SK-N-SH (cell line): Measurements from ENCODE around the gene FMN2. TPM values are rescaled to one million over a fixed set of nuclear protein-coding genes. Genes with fewer than 3 reads are reported as not detected.

Experiments
- CTCF ChIA-PET: fragments of 300-600, 350-600 bp; formaldehyde crosslinking; extraction: SDS; loops from one replicate; lab custom pipeline; 2021; lab: Yijun Ruan, JAX
- POLR2A ChIA-PET: fragments of 350-600 bp; sonication (Branson Sonifier 250); formaldehyde crosslinking; extraction: SDS; loops from one replicate; lab custom pipeline; 2020; ENCODE audit warnings: antibody characterized with exemption, inconsistent platforms; lab: Yijun Ruan, JAX
- DNase-seq: peaks from one replicate; pipeline ENCODE4 v3.0.0; 2012
- H2AFZ ChIP-seq: fragments of 200-600 bp; sonication (generic); 2 replicates; pipeline ENCODE4 v1.8.1; 2016; ENCODE audit warnings: antibody characterized with exemption, mild to moderate bottlenecking, low read depth
- H3F3A ChIP-seq: fragments of 200-600 bp; sonication (generic); replicated peaks from 2 replicates; pipeline ENCODE3; 2016; ENCODE audit warnings: antibody characterized with exemption, mild to moderate bottlenecking; ENCODE audit not compliant: insufficient read depth
- H3K27ac ChIP-seq, 2 experiments: fragments of 200-500 bp in 1 of 2; fragments of 200-600 bp in 1 of 2; sonication (Bioruptor generic) in 1 of 2; sonication (generic), shearing (Covaris generic) in 1 of 2; 2 replicates each; pipeline versions ENCODE4 v1.5.1 to v1.6.1; 2014 to 2016; ENCODE audit warnings: low read depth in 2 of 2, inconsistent platforms in 1 of 2, low read length in 1 of 2, mild to moderate bottlenecking in 1 of 2, mixed read lengths in 1 of 2
- H3K27me3 ChIP-seq: fragments of 200-600 bp; sonication (generic), shearing (Covaris generic); 2 replicates; pipeline ENCODE4 v1.6.1; 2016; ENCODE audit warnings: mixed run types; ENCODE audit not compliant: insufficient read depth
- H3K36me3 ChIP-seq, 2 experiments: fragments of 200-500 bp in 1 of 2; fragments of 200-600 bp in 1 of 2; sonication (Bioruptor generic) in 1 of 2; sonication (generic) in 1 of 2; replicated peaks in 1 of 2; 2 replicates each; pipeline versions ENCODE3 to v1.5.1; 2014 to 2016; ENCODE audit warnings: low read length in 1 of 2, mild to moderate bottlenecking in 1 of 2; ENCODE audit not compliant: insufficient read depth in 2 of 2, control insufficient read depth in 1 of 2
- H3K4me1 ChIP-seq, 2 experiments: fragments of 200-500 bp in 1 of 2; fragments of 200-600 bp in 1 of 2; sonication (Bioruptor generic) in 1 of 2; sonication (generic), shearing (Covaris generic) in 1 of 2; 2 replicates each; pipeline versions ENCODE4 v1.5.1 to v1.6.1; 2014 to 2016; ENCODE audit warnings: low read depth in 1 of 2, low read length in 1 of 2, mixed run types in 1 of 2; ENCODE audit not compliant: insufficient read depth in 2 of 2, control insufficient read depth in 1 of 2
- H3K4me2 ChIP-seq: fragments of 200-600 bp; sonication (generic), shearing (Covaris generic); 2 replicates; pipeline ENCODE4 v1.6.1; 2017; ENCODE audit warnings: mixed run types
- H3K4me3 ChIP-seq, 2 experiments: fragments of 200-500 bp in 1 of 2; fragments of 200-600 bp in 1 of 2; sonication (Bioruptor generic) in 1 of 2; sonication (generic), shearing (Covaris generic) in 1 of 2; 2 replicates each; pipeline versions ENCODE4 v1.5.1 to v1.8.1; 2014 to 2016; ENCODE audit warnings: low read depth in 2 of 2, inconsistent platforms in 1 of 2, low read length in 1 of 2, mild to moderate bottlenecking in 1 of 2, mixed read lengths in 1 of 2, moderate library complexity in 1 of 2
- H3K79me2 ChIP-seq: fragments of 200-600 bp; sonication (generic); 2 replicates; pipeline ENCODE4 v1.8.1; 2017; ENCODE audit warnings: mild to moderate bottlenecking; ENCODE audit not compliant: insufficient read depth
- H3K9ac ChIP-seq: fragments of 200-600 bp; sonication (generic); 2 replicates; pipeline ENCODE4 v1.6.1; 2017; ENCODE audit warnings: mixed run types
- H3K9me2 ChIP-seq: fragments of 200-600 bp; sonication (generic); 2 replicates; pipeline ENCODE4 v1.6.1; 2017; ENCODE audit warnings: mixed run types
- H3K9me3 ChIP-seq: fragments of 200-600 bp; sonication (generic); 2 replicates; pipeline ENCODE4 v1.6.1; 2017; ENCODE audit warnings: mixed run types, mild to moderate bottlenecking, moderate library complexity
- H4K20me1 ChIP-seq: fragments of 200-600 bp; sonication (generic); 2 replicates; pipeline ENCODE4 v1.6.1; 2017; ENCODE audit warnings: mild to moderate bottlenecking, mixed run types; ENCODE audit not compliant: insufficient read depth
- CHD2 ChIP-seq: fragments of 150-350 bp; IDR thresholded peaks from 2 replicates; pipeline ENCODE4 v1.6.1; 2018; ENCODE audit warnings: low read length; ENCODE audit not compliant: partially characterized antibody
- ELF1 ChIP-seq: IDR thresholded peaks from 2 replicates; pipeline ENCODE4 v1.4.0; 2012
- FOXM1 ChIP-seq: IDR thresholded peaks from 2 replicates; pipeline ENCODE4 v1.4.0; 2012; ENCODE audit warnings: low read depth, mild to moderate bottlenecking
- GATA2 ChIP-seq: sonication (generic); formaldehyde crosslinking; IDR thresholded peaks from 2 replicates; pipeline ENCODE4 v1.5.0; 2020; ENCODE audit warnings: mild to moderate bottlenecking, missing genetic modification reagents
- MXI1 ChIP-seq: IDR thresholded peaks from 2 replicates; pipeline ENCODE4 v1.6.1; 2012; ENCODE audit warnings: mild to moderate bottlenecking, low read depth, low read length, improper control_type of control experiment
- NFIC ChIP-seq: IDR thresholded peaks from 2 replicates; pipeline ENCODE4 v1.4.0; 2012; ENCODE audit warnings: borderline replicate concordance
- RCOR1 ChIP-seq: fragments of 150-350 bp; IDR thresholded peaks from 2 replicates; pipeline ENCODE4 v1.6.1; 2017; ENCODE audit warnings: antibody characterized with exemption, low read length
- SMC3 ChIP-seq: IDR thresholded peaks from 2 replicates; pipeline ENCODE4 v1.6.1; 2012; ENCODE audit warnings: low read depth, low read length, improper control_type of control experiment
- WGBS: methylation state at CpG from one replicate; pipeline ENCODE4 v1.1.6; 2017; ENCODE audit warnings: low lambda C conversion rate; 5-methylcytosine and 5-hydroxymethylcytosine counted together
- polyA plus RNA-seq, 3 experiments: library from polyadenylated mRNA; depleted of rRNA; stranded (reverse); fragments of >200 nt; gene quantifications; 2 replicates each; pipeline ENCODE4 v1.2.3, GENCODE V29; 2012
- TF ChIP-seq, protein P1 (sequence below): fragments of 150-350 bp; IDR thresholded peaks from 2 replicates; pipeline ENCODE4 v1.6.1; 2016; ENCODE audit warnings: mild to moderate bottlenecking, low read depth, low read length
- TF ChIP-seq, protein P2 (sequence below): fragments of 200-600 bp; sonication (generic); IDR thresholded peaks from 2 replicates; pipeline ENCODE4 v1.6.1; 2017; ENCODE audit warnings: antibody characterized with exemption, mild to moderate bottlenecking, moderate library complexity

Gene FMN2
- polyA plus RNA-seq, 1 of the 3 experiments (the other 2 are of a cell fraction): 7.2 TPM

DNA sequence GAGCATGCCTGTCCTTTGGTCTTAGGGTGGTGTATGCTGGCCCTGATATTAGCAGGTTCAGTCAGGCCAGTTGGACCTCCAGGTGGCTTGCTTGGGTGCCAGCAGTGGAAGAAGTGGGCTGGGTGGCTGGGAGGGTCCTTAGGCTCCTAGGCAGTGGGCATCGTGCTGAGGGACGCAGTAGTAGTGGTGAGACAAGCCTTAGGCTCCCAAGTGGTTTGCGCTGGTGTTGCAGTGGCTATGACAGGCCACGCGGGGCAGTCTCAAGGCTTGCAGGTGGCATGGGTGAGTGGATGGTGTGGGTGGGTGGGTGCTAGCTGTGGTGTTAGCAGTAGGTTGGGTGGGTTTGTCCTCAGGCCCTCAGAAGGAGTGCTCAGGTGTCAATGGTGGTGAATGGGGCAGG, 162.3 kb downstream of the FMN2 start:
- CTCF ChIA-PET: no interaction called here
- Histone ChIP-seq H3K36me3 (peaks cover 17 to 53% of the 10 kb centered on the region in 2 experiments), H3K4me2 (no peak overlapping the region), H3K4me3 (no peak overlapping the region), H3K27ac (no peak overlapping the region), H3K27me3 (no peaks in the 10 kb centered on the region), H3K9me2 (no peaks in the 10 kb centered on the region), H3K9ac (no peak overlapping the region), H3K9me3 (peaks cover 16% of the 10 kb centered on the region; the same call in 1 of the 2 replicates), H3K79me2 (peaks cover 90% of the 10 kb centered on the region), H2AFZ (no peak overlapping the region), H4K20me1 (no peaks in the 10 kb centered on the region), H3K4me1 (peaks cover 4% of the 10 kb centered on the region in 2 experiments; a peak in 2 of 4 replicates), H3F3A (peaks cover 45% of the 10 kb centered on the region)
- 100% methylated on average over 3 of the region's 5 CpGs for WGBS
- POLR2A ChIA-PET: no interaction called here
- no peak for TF ChIP-seq FOXM1
- no peak for TF ChIP-seq NFIC
- TF ChIP-seq RCOR1: no peak
- TF ChIP-seq CHD2: no peak
- no peak for DNase-seq

DNA sequence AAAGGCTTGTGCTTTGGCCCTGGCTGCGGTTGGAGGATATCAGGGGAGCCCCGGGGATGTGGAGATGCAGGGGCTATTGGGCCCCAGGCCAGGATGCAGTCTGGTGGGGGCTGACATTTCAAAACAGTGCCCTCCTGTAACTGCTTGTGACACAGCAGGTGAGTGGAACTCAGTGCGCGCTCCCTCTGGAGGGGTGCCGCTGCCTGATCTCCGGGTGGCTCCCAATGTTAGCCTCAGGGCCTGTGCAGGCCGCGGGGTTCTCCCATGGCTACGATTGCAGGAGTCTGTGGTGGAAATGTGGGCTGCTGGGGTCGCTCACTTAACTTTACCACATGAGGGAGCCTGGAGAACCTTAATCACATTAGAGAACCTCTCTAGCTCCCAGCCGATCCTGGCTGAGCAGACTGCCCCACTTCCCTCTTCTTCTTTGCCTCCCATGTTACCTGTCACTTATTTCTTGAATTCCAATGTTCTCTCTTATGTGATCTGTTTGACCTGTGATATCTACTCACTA, 163.2 kb downstream of the FMN2 start:
- peaks cover 4 to 12% of the 10 kb centered on the region in 2 experiments; a peak in 2 of 4 replicates for H3K4me1 ChIP-seq
- H3F3A ChIP-seq: peaks cover 49% of the 10 kb centered on the region
- no peak overlapping the region for H2AFZ ChIP-seq
- H3K36me3 ChIP-seq: peaks cover 17 to 46% of the 10 kb centered on the region in 2 experiments
- CTCF ChIA-PET: interaction anchor here (0.6 kb wide), 1 partner anchor 180 kb away, joined by 3 read pairs; no protein-coding TSS in a partner anchor
- TF ChIP-seq GATA2 (no peak), ELF1 (no peak), MXI1 (no peak), SMC3 (no peak)
- TF ChIP-seq, protein P1, sequence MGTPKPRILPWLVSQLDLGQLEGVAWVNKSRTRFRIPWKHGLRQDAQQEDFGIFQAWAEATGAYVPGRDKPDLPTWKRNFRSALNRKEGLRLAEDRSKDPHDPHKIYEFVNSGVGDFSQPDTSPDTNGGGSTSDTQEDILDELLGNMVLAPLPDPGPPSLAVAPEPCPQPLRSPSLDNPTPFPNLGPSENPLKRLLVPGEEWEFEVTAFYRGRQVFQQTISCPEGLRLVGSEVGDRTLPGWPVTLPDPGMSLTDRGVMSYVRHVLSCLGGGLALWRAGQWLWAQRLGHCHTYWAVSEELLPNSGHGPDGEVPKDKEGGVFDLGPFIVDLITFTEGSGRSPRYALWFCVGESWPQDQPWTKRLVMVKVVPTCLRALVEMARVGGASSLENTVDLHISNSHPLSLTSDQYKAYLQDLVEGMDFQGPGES: no peak
- TF ChIP-seq, protein P2, sequence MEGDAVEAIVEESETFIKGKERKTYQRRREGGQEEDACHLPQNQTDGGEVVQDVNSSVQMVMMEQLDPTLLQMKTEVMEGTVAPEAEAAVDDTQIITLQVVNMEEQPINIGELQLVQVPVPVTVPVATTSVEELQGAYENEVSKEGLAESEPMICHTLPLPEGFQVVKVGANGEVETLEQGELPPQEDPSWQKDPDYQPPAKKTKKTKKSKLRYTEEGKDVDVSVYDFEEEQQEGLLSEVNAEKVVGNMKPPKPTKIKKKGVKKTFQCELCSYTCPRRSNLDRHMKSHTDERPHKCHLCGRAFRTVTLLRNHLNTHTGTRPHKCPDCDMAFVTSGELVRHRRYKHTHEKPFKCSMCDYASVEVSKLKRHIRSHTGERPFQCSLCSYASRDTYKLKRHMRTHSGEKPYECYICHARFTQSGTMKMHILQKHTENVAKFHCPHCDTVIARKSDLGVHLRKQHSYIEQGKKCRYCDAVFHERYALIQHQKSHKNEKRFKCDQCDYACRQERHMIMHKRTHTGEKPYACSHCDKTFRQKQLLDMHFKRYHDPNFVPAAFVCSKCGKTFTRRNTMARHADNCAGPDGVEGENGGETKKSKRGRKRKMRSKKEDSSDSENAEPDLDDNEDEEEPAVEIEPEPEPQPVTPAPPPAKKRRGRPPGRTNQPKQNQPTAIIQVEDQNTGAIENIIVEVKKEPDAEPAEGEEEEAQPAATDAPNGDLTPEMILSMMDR: no peak
- 0 out of 4 replicates have a peak overlapping the region, but pooled peaks of 1 of the 2 experiments have one; percentile 93 for H3K27ac ChIP-seq
- no peak for DNase-seq
- no peak overlapping the region for H3K4me3 ChIP-seq
- WGBS: 88% methylated on average over 6 of the region's 11 CpGs
- no peaks in the 10 kb centered on the region for H4K20me1 ChIP-seq
- no peaks in the 10 kb centered on the region for H3K9me2 ChIP-seq
- no peak overlapping the region for H3K9ac ChIP-seq
- peaks cover 81% of the 10 kb centered on the region for H3K79me2 ChIP-seq
- POLR2A ChIA-PET: no interaction called here
- H3K27me3 ChIP-seq: no peaks in the 10 kb centered on the region
- H3K9me3 ChIP-seq: 0 out of 2 replicates have a peak, but pooled peaks cover 9% of the 10 kb centered on the region
- H3K4me2 ChIP-seq: no peak overlapping the region
